Measurements from ENCODE around the gene TP53BP1. TPM values are rescaled to one million over a fixed set of nuclear protein-coding genes. Genes with fewer than 3 reads are reported as not detected.

TP53BP1 gene
- total and polyA plus RNA-seq, 2 experiments from 2014 or later, result 16.6 to 46.8 TPM

- DNase-seq (ENCODE audit: low spot score), result no peak
- WGBS (ENCODE audit: low lambda C conversion rate, missing lambda C conversion rate), result 80% methylated on average over 2 of the region's 2 CpGs
Measured at GRCh38 chr15:43519196-43519595, 26.2 kb upstream of the TP53BP1 start.

GRCh38 chr15:43518197-43518761, 25.3 kb upstream of the TP53BP1 start:
- Histone ChIP-seq H3K27ac (peak overlapping the region; percentile 77), H3K27me3 (no peaks in the 10 kb centered on the region), H4K20me1 (ENCODE audit: insufficient read depth, poor library complexity, severe bottlenecking) (no peaks in the 10 kb centered on the region), H3K9me3 (ENCODE audit: low read depth) (no peaks in the 10 kb centered on the region), H3K4me1 (ENCODE audit: insufficient read depth) (peaks cover 25% of the 10 kb centered on the region), H3K36me3 (replicated peaks; ENCODE audit: insufficient read depth, low read depth) (no peaks in the 10 kb centered on the region), H3K9me2 (replicated peaks; ENCODE audit: insufficient read depth) (no peaks in the 10 kb centered on the region), H2AFZ (peak overlapping the region; percentile 55), H3K79me2 (no peaks in the 10 kb centered on the region), H3K4me2 (peak overlapping the region; percentile 96), H3K4me3 (peak overlapping the region; percentile 28)
- under 1% methylated on average over 15 of the region's 18 CpGs for WGBS (ENCODE audit: low lambda C conversion rate, missing lambda C conversion rate)
- peak; percentile 53 for DNase-seq (ENCODE audit: low spot score)
- TF ChIP-seq EZH2 (IDR thresholded peaks at IDR 0.05; ENCODE audit: borderline replicate concordance) (no peak), EZH2phosphoT487 (IDR thresholded peaks at IDR 0.05; ENCODE audit: low read depth, severe bottlenecking, unreplicated experiment) (no peak), CTCF (IDR thresholded peaks at IDR 0.05; ENCODE audit: poor library complexity) (no peak)

More at GRCh38 chr15:43519196-43519595, 26.2 kb upstream of the TP53BP1 start:
- peak overlapping the region; percentile 96 for H3K4me2 ChIP-seq
- H2AFZ ChIP-seq, result no peak overlapping the region
- no peak overlapping the region for H3K27ac ChIP-seq
- no peaks in the 10 kb centered on the region for H3K27me3 ChIP-seq
- peaks cover 25% of the 10 kb centered on the region for H3K4me1 ChIP-seq (ENCODE audit: insufficient read depth)
- H3K9me2 ChIP-seq (replicated peaks; ENCODE audit: insufficient read depth), result no peaks in the 10 kb centered on the region
- no peak overlapping the region for H3K4me3 ChIP-seq
- no peaks in the 10 kb centered on the region for H3K79me2 ChIP-seq
- no peaks in the 10 kb centered on the region for H4K20me1 ChIP-seq (ENCODE audit: insufficient read depth, poor library complexity, severe bottlenecking)
- H3K36me3 ChIP-seq (replicated peaks; ENCODE audit: insufficient read depth, low read depth), result no peaks in the 10 kb centered on the region
- no peaks in the 10 kb centered on the region for H3K9me3 ChIP-seq (ENCODE audit: low read depth)
- no peak for TF ChIP-seq EZH2phosphoT487 (IDR thresholded peaks at IDR 0.05; ENCODE audit: low read depth, severe bottlenecking, unreplicated experiment)
- TF ChIP-seq CTCF (IDR thresholded peaks at IDR 0.05; ENCODE audit: poor library complexity), result no peak
- TF ChIP-seq EZH2 (IDR thresholded peaks at IDR 0.05; ENCODE audit: borderline replicate concordance), result no peak

- peak within 1 kb of the TSS; percentile 77 for H3K27ac ChIP-seq
- no peaks in the 10 kb centered on the region for H3K27me3 ChIP-seq
- H3K9me2 ChIP-seq (replicated peaks; ENCODE audit: insufficient read depth), result no peaks in the 10 kb centered on the region
- TF ChIP-seq EZH2phosphoT487 (IDR thresholded peaks at IDR 0.05; ENCODE audit: low read depth, severe bottlenecking, unreplicated experiment) (no peak), EZH2 (IDR thresholded peaks at IDR 0.05; ENCODE audit: borderline replicate concordance) (no peak), CTCF (IDR thresholded peaks at IDR 0.05; ENCODE audit: poor library complexity) (no peak)
- peak within 1 kb of the TSS; percentile 55 for H2AFZ ChIP-seq
- H3K36me3 ChIP-seq (replicated peaks; ENCODE audit: insufficient read depth, low read depth), result no peaks in the 10 kb centered on the region
- peak within 1 kb of the TSS; percentile 96 for H3K4me2 ChIP-seq
- H3K9me3 ChIP-seq (ENCODE audit: low read depth), result no peaks in the 10 kb centered on the region
- peak; percentile 76 for DNase-seq (ENCODE audit: low spot score)
- H3K4me3 ChIP-seq, result peak within 1 kb of the TSS; percentile 28
- no peaks in the 10 kb centered on the region for H3K79me2 ChIP-seq
- 2% methylated on average over 6 of the region's 15 CpGs for WGBS (ENCODE audit: low lambda C conversion rate, missing lambda C conversion rate)
- peaks cover 25% of the 10 kb centered on the region for H3K4me1 ChIP-seq (ENCODE audit: insufficient read depth)
- no peaks in the 10 kb centered on the region for H4K20me1 ChIP-seq (ENCODE audit: insufficient read depth, poor library complexity, severe bottlenecking)
Measured at GRCh38 chr15:43517354-43518196, 24.6 kb upstream of the TP53BP1 start, which contains the start of gene MAP1A. MAP1A (plus strand) TSS chr15:43517608; CDS start chr15:43521474, 3,866 bp downstream.
